Common myeloid progenitor, CD34-positive (primary cell): ENCODE results near the gene ABCD4.
A peak's percentile ranks its signal among the peaks of the same experiment; 100 is the strongest.

ENCODE experiments used
- CTCF ChIA-PET: fragments of 350-600 bp; sonication (Branson Sonifier 250); formaldehyde crosslinking; loops from one replicate; lab custom pipeline; 2021; ENCODE audit warnings: antibody characterized with exemption; lab: Charles Lee
- POLR2A ChIA-PET: fragments of 350-600 bp; sonication (Branson Sonifier 250); formaldehyde crosslinking; loops from one replicate; lab custom pipeline; 2021; ENCODE audit warnings: antibody characterized with exemption; lab: Charles Lee
- DNase-seq, 3 donors: peaks; one replicate each; pipeline versions ENCODE4 v3.0.0 to v3.0.0-alpha.2; 2013
- H3K27ac ChIP-seq, 2 experiments: 1 replicate in 1 of 2; 2 replicates in 1 of 2; pipeline ENCODE4 v1.7.0; 2013; ENCODE audit warnings: inconsistent platforms in 2 of 2, low read length in 2 of 2, mild to moderate bottlenecking in 2 of 2, low read depth in 1 of 2, moderate library complexity in 1 of 2; ENCODE audit not compliant: severe bottlenecking in 2 of 2, insufficient read depth in 1 of 2, poor library complexity in 1 of 2
- H3K27me3 ChIP-seq, 5 experiments: replicated peaks in 2 of 5; 1 replicate in 3 of 5; 2 replicates in 2 of 5; pipeline versions ENCODE4 v1.6.1 to v1.7.0; 2013; ENCODE audit warnings: low read length in 4 of 5, mild to moderate bottlenecking in 2 of 5, moderate library complexity in 2 of 5, inconsistent platforms in 1 of 5; ENCODE audit not compliant: insufficient read depth in 5 of 5, control insufficient read depth in 4 of 5
- H3K36me3 ChIP-seq, 4 experiments: 1 replicate in 2 of 4; 2 replicates in 2 of 4; pipeline versions ENCODE4 v1.6.1 to v1.7.0; 2013; ENCODE audit warnings: low read length in 3 of 4, control low read depth in 1 of 4, mild to moderate bottlenecking in 1 of 4; ENCODE audit not compliant: control insufficient read depth in 4 of 4, insufficient read depth in 4 of 4
- H3K4me1 ChIP-seq, 4 experiments: 1 replicate in 3 of 4; 2 replicates in 1 of 4; pipeline versions ENCODE4 v1.6.1 to v1.7.1; 2013; ENCODE audit warnings: low read length in 3 of 4, mild to moderate bottlenecking in 3 of 4, control low read depth in 1 of 4, inconsistent platforms in 1 of 4, moderate library complexity in 1 of 4; ENCODE audit not compliant: control insufficient read depth in 4 of 4, insufficient read depth in 4 of 4; ENCODE audit errors: control extremely low read depth in 1 of 4
- H3K4me3 ChIP-seq, 7 experiments: 1 replicate in 4 of 7; 2 replicates in 3 of 7; pipeline versions ENCODE4 v1.5.1 to v1.7.0; 2013; ENCODE audit warnings: mild to moderate bottlenecking in 7 of 7, low read length in 6 of 7, moderate library complexity in 6 of 7, inconsistent platforms in 2 of 7, low read depth in 2 of 7, control low read depth in 1 of 7; ENCODE audit not compliant: insufficient read depth in 4 of 7, control insufficient read depth in 1 of 7; ENCODE audit errors: extremely low read depth in 1 of 7
- H3K9me3 ChIP-seq, 5 experiments: 1 replicate in 4 of 5; 2 replicates in 1 of 5; pipeline versions ENCODE4 v1.6.1 to v1.7.1; 2013; ENCODE audit warnings: low read length in 4 of 5, mild to moderate bottlenecking in 2 of 5, inconsistent platforms in 1 of 5, low read depth in 1 of 5, moderate library complexity in 1 of 5; ENCODE audit not compliant: control insufficient read depth in 4 of 5, insufficient read depth in 2 of 5; ENCODE audit errors: control extremely low read depth in 1 of 5
- WGBS: methylation state at CpG from one replicate; pipeline ENCODE4 v1.1.5; 2013; ENCODE audit not compliant: insufficient coverage; 5-methylcytosine and 5-hydroxymethylcytosine counted together

The ABCD4 gene

GRCh38 chr14:74262076-74262475, 40.7 kb downstream of the ABCD4 start:
- no peak overlapping the region for H3K27ac ChIP-seq
- H3K4me1 ChIP-seq = peaks cover 0 to 12% (median 11%) of the 10 kb centered on the region in 4 experiments
- H3K4me3 ChIP-seq = no peak overlapping the region
- peaks cover 5 to 26% (median 17%) of the 10 kb centered on the region in 5 experiments for H3K27me3 ChIP-seq
- POLR2A ChIA-PET = no interaction called here
- no peak for DNase-seq
- 100% methylated on average over 6 of the region's 9 CpGs for WGBS
- H3K9me3 ChIP-seq = no peaks in the 10 kb centered on the region
- CTCF ChIA-PET = interaction anchor here (1.0 kb wide), 1 partner anchor 10 kb away, joined by 4 read pairs; no protein-coding TSS in a partner anchor
- H3K36me3 ChIP-seq = no peaks in the 10 kb centered on the region

- no peaks in the 10 kb centered on the region for H3K9me3 ChIP-seq
- DNase-seq = no peak
- H3K27me3 ChIP-seq = peaks cover 5 to 26% (median 17%) of the 10 kb centered on the region in 5 experiments
- ChIA-PET CTCF (interaction anchor here (1.0 kb wide), 1 partner anchor 9 kb away, joined by 4 read pairs; no protein-coding TSS in a partner anchor), POLR2A (no interaction called here)
- peaks cover 0 to 15% (median 14%) of the 10 kb centered on the region in 4 experiments for H3K4me1 ChIP-seq
- no peaks in the 10 kb centered on the region for H3K36me3 ChIP-seq
- no peak overlapping the region for H3K27ac ChIP-seq
- 95% methylated on average over 4 of the region's 4 CpGs for WGBS
- H3K4me3 ChIP-seq = no peak overlapping the region
Observed at GRCh38 chr14:74261288-74261687, 41.4 kb downstream of the ABCD4 start.

DNA sequence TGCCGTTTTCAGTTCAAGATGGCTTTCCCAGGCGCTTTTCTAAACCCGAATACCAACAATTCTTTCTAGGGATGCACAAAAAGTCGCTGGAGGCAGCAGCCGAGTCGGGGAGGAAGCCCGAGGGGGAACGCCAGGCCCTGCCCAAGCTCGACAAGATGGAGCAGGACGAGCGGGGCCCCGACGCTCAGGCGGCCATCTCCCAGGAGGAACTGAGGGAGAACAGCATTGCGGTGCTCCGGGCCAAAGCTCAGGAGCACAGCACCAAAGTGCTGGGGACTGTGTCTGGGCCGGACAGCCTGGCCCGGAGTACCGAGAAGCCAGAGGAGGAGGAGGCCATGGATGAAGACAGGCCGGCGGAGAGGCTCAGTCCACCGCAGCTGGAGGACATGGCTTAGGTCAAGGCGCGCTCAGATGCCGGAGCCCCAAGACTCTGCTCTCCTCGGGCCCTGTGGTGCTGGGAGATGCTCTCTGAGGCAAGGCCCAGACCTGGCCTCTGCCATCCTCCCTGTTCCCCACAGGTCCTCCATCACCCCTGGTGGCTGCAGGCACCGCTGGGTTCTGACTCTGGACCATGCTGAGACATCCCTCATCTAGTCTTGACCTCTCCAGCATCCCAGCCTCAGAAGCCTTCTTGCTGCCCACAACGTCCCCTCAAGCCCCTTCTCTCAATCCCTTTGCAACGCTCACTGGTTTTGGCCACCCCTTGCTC, 42.1 kb downstream of the ABCD4 start:
- ChIA-PET POLR2A (no interaction called here), CTCF (no interaction called here)
- H3K4me1 ChIP-seq = peaks cover 0 to 15% (median 14%) of the 10 kb centered on the region in 4 experiments
- H3K36me3 ChIP-seq = no peaks in the 10 kb centered on the region
- no peak overlapping the region for H3K4me3 ChIP-seq
- no peak overlapping the region for H3K27ac ChIP-seq
- no peaks in the 10 kb centered on the region for H3K9me3 ChIP-seq
- no peak for DNase-seq
- WGBS = 97% methylated on average over 28 of the region's 29 CpGs
- peaks cover 5 to 26% (median 17%) of the 10 kb centered on the region in 5 experiments for H3K27me3 ChIP-seq

- Histone ChIP-seq H3K4me1 (peaks cover 0 to 15% (median 14%) of the 10 kb centered on the region in 4 experiments), H3K9me3 (no peaks in the 10 kb centered on the region), H3K36me3 (no peaks in the 10 kb centered on the region), H3K4me3 (no peak overlapping the region), H3K27me3 (peaks cover 5 to 26% (median 16%) of the 10 kb centered on the region in 5 experiments), H3K27ac (no peak overlapping the region)
- no peak for DNase-seq
- WGBS = 88% methylated on average over 6 of the region's 12 CpGs
- CTCF ChIA-PET = interaction anchor here (1.1 to 1.5 kb wide), 2 partner anchors 11 to 43 kb away, joined by 3 to 4 read pairs; no protein-coding TSS in a partner anchor
- POLR2A ChIA-PET = no interaction called here
Observed at GRCh38 chr14:74259513-74259912, 43.2 kb downstream of the ABCD4 start.

GRCh38 chr14:74258764-74259035, 44.0 kb downstream of the ABCD4 start:
- no peak for DNase-seq
- CTCF ChIA-PET = interaction anchor here (1.0 to 2.4 kb wide), 6 partner anchors 9 to 142 kb away, joined by 3 to 14 read pairs (median 4); no protein-coding TSS in a partner anchor
- POLR2A ChIA-PET = no interaction called here
- Histone ChIP-seq H3K4me1 (peaks cover 0 to 15% (median 14%) of the 10 kb centered on the region in 4 experiments), H3K36me3 (no peaks in the 10 kb centered on the region), H3K4me3 (peak overlapping the region in 1 of 7 experiments; percentile 34), H3K27me3 (peaks cover 5 to 26% (median 16%) of the 10 kb centered on the region in 5 experiments), H3K27ac (no peak overlapping the region), H3K9me3 (no peaks in the 10 kb centered on the region)
- 100% methylated on average over 1 of the region's 3 CpGs for WGBS

GRCh38 chr14:74257941-74258763, 44.6 kb downstream of the ABCD4 start:
- H3K4me3 ChIP-seq = peak overlapping the region in 6 of 7 experiments; percentile 56 to 75 (median 66)
- H3K27ac ChIP-seq = no peak overlapping the region
- 8% methylated on average over 29 of the region's 56 CpGs for WGBS
- H3K36me3 ChIP-seq = no peaks in the 10 kb centered on the region
- H3K4me1 ChIP-seq = peaks cover 0 to 15% (median 14%) of the 10 kb centered on the region in 4 experiments
- H3K27me3 ChIP-seq = peaks cover 6 to 27% (median 14%) of the 10 kb centered on the region in 5 experiments
- ChIA-PET CTCF (interaction anchor here (1.0 to 2.6 kb wide), 10 partner anchors 10 to 142 kb away, joined by 3 to 14 read pairs (median 4); no protein-coding TSS in a partner anchor), POLR2A (no interaction called here)
- H3K9me3 ChIP-seq = no peaks in the 10 kb centered on the region
- DNase-seq = no peak
